ENCODE results near the gene KBTBD4.
"Not testable (repeated sequence)": the region's sequence is repeated elsewhere in the genome, so short reads cannot be mapped to it uniquely, and the experiment has no call there.

DNA sequence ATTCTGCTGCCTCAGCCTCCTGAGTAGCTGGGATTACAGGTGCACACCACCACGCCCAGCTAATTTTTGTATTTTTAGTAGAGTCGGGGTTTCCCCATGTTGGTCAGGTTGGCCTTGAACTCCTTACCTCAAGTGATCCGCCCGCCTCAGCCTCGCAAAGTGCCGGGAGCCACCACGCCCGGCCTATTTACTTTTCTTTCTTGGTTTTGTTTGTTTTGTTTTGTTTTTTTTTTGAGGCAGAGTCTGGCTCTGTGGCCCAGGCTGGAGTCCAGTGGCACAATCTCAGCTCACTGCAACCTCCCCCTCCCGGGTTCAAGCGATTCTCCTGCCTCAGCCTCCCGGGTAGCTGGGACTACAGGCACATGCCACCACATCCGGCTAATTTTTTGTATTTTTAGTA is 21.8 kb downstream of the KBTBD4 start:
- TF ChIP-seq POLR2A, CTCF (IDR thresholded peaks at IDR 0.05): not testable (repeated sequence)
